ENCODE results near the gene GABRR3. TPM values are rescaled to one million over a fixed set of nuclear protein-coding genes. Genes with fewer than 3 reads are reported as not detected.
"Not testable (repeated sequence)": the region's sequence is repeated elsewhere in the genome, so short reads cannot be mapped to it uniquely, and the experiment has no call there.

GABRR3 gene
- total RNA-seq, 1 donor, result not detected

- no peak overlapping the region for H3K4me3 ChIP-seq (ENCODE audit: low read depth, low read length)
- DNase-seq (ENCODE audit: low read depth), result peak; percentile 35
- no peak for TF ChIP-seq CTCF (IDR thresholded peaks at IDR 0.05; ENCODE audit: insufficient read depth, low read length)
Measured at GRCh38 chr3:98012979-98013378, 22.1 kb downstream of the GABRR3 start.

- DNase-seq (ENCODE audit: low read depth); H3K4me3 ChIP-seq (ENCODE audit: low read depth, low read length): not testable (repeated sequence)
Measured at GRCh38 chr3:98010883-98011449, 24.1 kb downstream of the GABRR3 start.

GRCh38 chr3:98010194-98010882 lies 24.8 kb downstream of the GABRR3 start:
- DNase-seq (ENCODE audit: low read depth), result no peak
- no peak overlapping the region for H3K4me3 ChIP-seq (ENCODE audit: low read depth, low read length)
- no peak for TF ChIP-seq CTCF (IDR thresholded peaks at IDR 0.05; ENCODE audit: insufficient read depth, low read length)

GRCh38 chr3:98008855-98009254 lies 26.3 kb downstream of the GABRR3 start:
- no peak overlapping the region for H3K4me3 ChIP-seq (ENCODE audit: low read depth, low read length)
- no peak for DNase-seq (ENCODE audit: low read depth)
- no peak for TF ChIP-seq CTCF (IDR thresholded peaks at IDR 0.05; ENCODE audit: insufficient read depth, low read length)

GRCh38 chr3:98005438-98005837 lies 29.7 kb downstream of the GABRR3 start:
- DNase-seq (ENCODE audit: low read depth), result no peak
- no peak for TF ChIP-seq CTCF (IDR thresholded peaks at IDR 0.05; ENCODE audit: insufficient read depth, low read length)
- H3K4me3 ChIP-seq (ENCODE audit: low read depth, low read length), result no peak overlapping the region

GRCh38 chr3:98004721-98005120 lies 30.4 kb downstream of the GABRR3 start:
- no peak for DNase-seq (ENCODE audit: low read depth)
- H3K4me3 ChIP-seq (ENCODE audit: low read depth, low read length), result no peak overlapping the region
- TF ChIP-seq CTCF (IDR thresholded peaks at IDR 0.05; ENCODE audit: insufficient read depth, low read length), result no peak

GRCh38 chr3:98003306-98003969 lies 31.7 kb downstream of the GABRR3 start:
- TF ChIP-seq CTCF (IDR thresholded peaks at IDR 0.05; ENCODE audit: insufficient read depth, low read length), result no peak
- no peak overlapping the region for H3K4me3 ChIP-seq (ENCODE audit: low read depth, low read length)
- DNase-seq (ENCODE audit: low read depth), result no peak

Data from fibroblast of the aortic adventitia (primary cell).